SK-N-SH (cell line): ENCODE measurements around the gene SHISA4. TPM values are rescaled to one million over a fixed set of nuclear protein-coding genes. Genes with fewer than 3 reads are reported as not detected.
A peak's percentile ranks its signal among the peaks of the same experiment; 100 is the strongest.

Experiments used
- CTCF ChIA-PET: fragments of 300-600, 350-600 bp; formaldehyde crosslinking; extraction: SDS; loops from one replicate; lab custom pipeline; 2021; lab: Yijun Ruan, JAX
- POLR2A ChIA-PET: fragments of 350-600 bp; sonication (Branson Sonifier 250); formaldehyde crosslinking; extraction: SDS; loops from one replicate; lab custom pipeline; 2020; ENCODE audit warnings: antibody characterized with exemption, inconsistent platforms; lab: Yijun Ruan, JAX
- DNase-seq: peaks from one replicate; pipeline ENCODE4 v3.0.0; 2012
- H2AFZ ChIP-seq: fragments of 200-600 bp; sonication (generic); 2 replicates; pipeline ENCODE4 v1.8.1; 2016; ENCODE audit warnings: antibody characterized with exemption, mild to moderate bottlenecking, low read depth
- H3F3A ChIP-seq: fragments of 200-600 bp; sonication (generic); replicated peaks from 2 replicates; pipeline ENCODE3; 2016; ENCODE audit warnings: antibody characterized with exemption, mild to moderate bottlenecking; ENCODE audit not compliant: insufficient read depth
- H3K27ac ChIP-seq, 2 experiments: fragments of 200-500 bp in 1 of 2; fragments of 200-600 bp in 1 of 2; sonication (Bioruptor generic) in 1 of 2; sonication (generic), shearing (Covaris generic) in 1 of 2; 2 replicates each; pipeline versions ENCODE4 v1.5.1 to v1.6.1; 2014 to 2016; ENCODE audit warnings: low read depth in 2 of 2, inconsistent platforms in 1 of 2, low read length in 1 of 2, mild to moderate bottlenecking in 1 of 2, mixed read lengths in 1 of 2
- H3K27me3 ChIP-seq: fragments of 200-600 bp; sonication (generic), shearing (Covaris generic); 2 replicates; pipeline ENCODE4 v1.6.1; 2016; ENCODE audit warnings: mixed run types; ENCODE audit not compliant: insufficient read depth
- H3K36me3 ChIP-seq, 2 experiments: fragments of 200-500 bp in 1 of 2; fragments of 200-600 bp in 1 of 2; sonication (Bioruptor generic) in 1 of 2; sonication (generic) in 1 of 2; replicated peaks in 1 of 2; 2 replicates each; pipeline versions ENCODE3 to v1.5.1; 2014 to 2016; ENCODE audit warnings: low read length in 1 of 2, mild to moderate bottlenecking in 1 of 2; ENCODE audit not compliant: insufficient read depth in 2 of 2, control insufficient read depth in 1 of 2
- H3K4me1 ChIP-seq, 2 experiments: fragments of 200-500 bp in 1 of 2; fragments of 200-600 bp in 1 of 2; sonication (Bioruptor generic) in 1 of 2; sonication (generic), shearing (Covaris generic) in 1 of 2; 2 replicates each; pipeline versions ENCODE4 v1.5.1 to v1.6.1; 2014 to 2016; ENCODE audit warnings: low read depth in 1 of 2, low read length in 1 of 2, mixed run types in 1 of 2; ENCODE audit not compliant: insufficient read depth in 2 of 2, control insufficient read depth in 1 of 2
- H3K4me2 ChIP-seq: fragments of 200-600 bp; sonication (generic), shearing (Covaris generic); 2 replicates; pipeline ENCODE4 v1.6.1; 2017; ENCODE audit warnings: mixed run types
- H3K4me3 ChIP-seq, 2 experiments: fragments of 200-500 bp in 1 of 2; fragments of 200-600 bp in 1 of 2; sonication (Bioruptor generic) in 1 of 2; sonication (generic), shearing (Covaris generic) in 1 of 2; 2 replicates each; pipeline versions ENCODE4 v1.5.1 to v1.8.1; 2014 to 2016; ENCODE audit warnings: low read depth in 2 of 2, inconsistent platforms in 1 of 2, low read length in 1 of 2, mild to moderate bottlenecking in 1 of 2, mixed read lengths in 1 of 2, moderate library complexity in 1 of 2
- H3K79me2 ChIP-seq: fragments of 200-600 bp; sonication (generic); 2 replicates; pipeline ENCODE4 v1.8.1; 2017; ENCODE audit warnings: mild to moderate bottlenecking; ENCODE audit not compliant: insufficient read depth
- H3K9ac ChIP-seq: fragments of 200-600 bp; sonication (generic); 2 replicates; pipeline ENCODE4 v1.6.1; 2017; ENCODE audit warnings: mixed run types
- H3K9me2 ChIP-seq: fragments of 200-600 bp; sonication (generic); 2 replicates; pipeline ENCODE4 v1.6.1; 2017; ENCODE audit warnings: mixed run types
- H3K9me3 ChIP-seq: fragments of 200-600 bp; sonication (generic); 2 replicates; pipeline ENCODE4 v1.6.1; 2017; ENCODE audit warnings: mixed run types, mild to moderate bottlenecking, moderate library complexity
- H4K20me1 ChIP-seq: fragments of 200-600 bp; sonication (generic); 2 replicates; pipeline ENCODE4 v1.6.1; 2017; ENCODE audit warnings: mild to moderate bottlenecking, mixed run types; ENCODE audit not compliant: insufficient read depth
- CHD2 ChIP-seq: fragments of 150-350 bp; IDR thresholded peaks from 2 replicates; pipeline ENCODE4 v1.6.1; 2018; ENCODE audit warnings: low read length; ENCODE audit not compliant: partially characterized antibody
- EP300 ChIP-seq, 2 experiments: IDR thresholded peaks; 2 replicates each; pipeline versions ENCODE4 v1.4.0 to v1.6.1; 2012; ENCODE audit warnings: borderline replicate concordance in 1 of 2, low read depth in 1 of 2, low read length in 1 of 2
- EZH2phosphoT487 ChIP-seq: fragments of 200-600 bp; sonication (generic); IDR thresholded peaks from 2 replicates; pipeline ENCODE4 v1.6.1; 2017; ENCODE audit warnings: low read depth, mixed run types, mild to moderate bottlenecking, antibody characterized with exemption, moderate library complexity, borderline replicate concordance
- FOSL2 ChIP-seq: IDR thresholded peaks from 2 replicates; pipeline ENCODE4 v1.4.0; 2012; ENCODE audit warnings: low read depth, mild to moderate bottlenecking, moderate library complexity, borderline replicate concordance
- FOXM1 ChIP-seq: IDR thresholded peaks from 2 replicates; pipeline ENCODE4 v1.4.0; 2012; ENCODE audit warnings: low read depth, mild to moderate bottlenecking
- GABPA ChIP-seq: IDR thresholded peaks from 2 replicates; pipeline ENCODE4 v1.4.0; 2012; ENCODE audit warnings: low read depth, mild to moderate bottlenecking
- JUND ChIP-seq: IDR thresholded peaks from 2 replicates; pipeline ENCODE4 v1.4.0; 2012
- MXI1 ChIP-seq: IDR thresholded peaks from 2 replicates; pipeline ENCODE4 v1.6.1; 2012; ENCODE audit warnings: mild to moderate bottlenecking, low read depth, low read length, improper control_type of control experiment
- NRF1 ChIP-seq: IDR thresholded peaks from 2 replicates; pipeline ENCODE4 v1.6.1; 2012; ENCODE audit warnings: low read depth, mild to moderate bottlenecking, low read length
- PBX3 ChIP-seq: IDR thresholded peaks from 2 replicates; pipeline ENCODE4; 2012
- RCOR1 ChIP-seq: fragments of 150-350 bp; IDR thresholded peaks from 2 replicates; pipeline ENCODE4 v1.6.1; 2017; ENCODE audit warnings: antibody characterized with exemption, low read length
- REST ChIP-seq: IDR thresholded peaks from 2 replicates; pipeline ENCODE4 v1.6.1; 2012; ENCODE audit warnings: mild to moderate bottlenecking, low read depth, low read length, moderate library complexity
- RFX5 ChIP-seq: IDR thresholded peaks from 2 replicates; pipeline ENCODE4 v1.6.1; 2012; ENCODE audit warnings: mild to moderate bottlenecking, improper control_type of control experiment, low read length
- RXRA ChIP-seq: IDR thresholded peaks from 2 replicates; pipeline ENCODE4 v1.4.0; 2012; ENCODE audit warnings: low read depth, mild to moderate bottlenecking, borderline replicate concordance
- SIN3A ChIP-seq: IDR thresholded peaks from 2 replicates; pipeline ENCODE4 v1.6.1; 2012; ENCODE audit warnings: low read depth, mild to moderate bottlenecking, low read length, moderate library complexity, borderline replicate concordance
- TAF1 ChIP-seq: IDR thresholded peaks from 2 replicates; pipeline ENCODE4 v1.6.1; 2012; ENCODE audit warnings: low read depth, mild to moderate bottlenecking, low read length, moderate library complexity, borderline replicate concordance
- TCF12 ChIP-seq: IDR thresholded peaks from 2 replicates; pipeline ENCODE4 v1.4.0; 2012
- WGBS: methylation state at CpG from one replicate; pipeline ENCODE4 v1.1.6; 2017; ENCODE audit warnings: low lambda C conversion rate; 5-methylcytosine and 5-hydroxymethylcytosine counted together
- polyA plus RNA-seq, 3 experiments: library from polyadenylated mRNA; depleted of rRNA; stranded (reverse); fragments of >200 nt; gene quantifications; 2 replicates each; pipeline ENCODE4 v1.2.3, GENCODE V29; 2012

SHISA4 gene
- polyA plus RNA-seq, 1 of the 3 experiments (the other 2 are of a cell fraction) = 42.1 TPM

GRCh38 chr1:201933840-201934430 lies 45.2 kb downstream of the SHISA4 start (continued):
- TF ChIP-seq NRF1 = no peak
- TF ChIP-seq, all 33 proteins: peak for 0

GRCh38 chr1:201937624-201938213 lies 49.0 kb downstream of the SHISA4 start:
- no peak for DNase-seq
- 51% methylated on average over 5 of the region's 5 CpGs for WGBS
- Histone ChIP-seq H3K4me1 (no peaks in the 10 kb centered on the region; a peak in 1 of 4 replicates), H3K4me2 (0 out of 2 replicates have a peak overlapping the region, but pooled peaks have one; percentile 35), H3F3A (peaks cover 6% of the 10 kb centered on the region), H3K27me3 (no peaks in the 10 kb centered on the region), H3K9me3 (no peaks in the 10 kb centered on the region), H3K36me3 (no peaks in the 10 kb centered on the region), H3K4me3 (no peak overlapping the region), H4K20me1 (no peaks in the 10 kb centered on the region), H2AFZ (peak overlapping the region; percentile 75), H3K9ac (no peak overlapping the region), H3K79me2 (no peaks in the 10 kb centered on the region), H3K9me2 (no peaks in the 10 kb centered on the region), H3K27ac (peak overlapping the region in 1 of 2 experiments; percentile 52; a peak in 2 of 4 replicates)
- CTCF ChIA-PET = interaction anchor here (3.8 kb wide), 1 partner anchor 42 kb away, joined by 20 read pairs; no protein-coding TSS in a partner anchor
- TF ChIP-seq RXRA (no peak), FOSL2 (peak; percentile 56), JUND (peak; percentile 65), FOXM1 (no peak)
- POLR2A ChIA-PET = no interaction called here

GRCh38 chr1:201938440-201939035 lies 49.8 kb downstream of the SHISA4 start:
- peak overlapping the region in 1 of 2 experiments; percentile 52; a peak in 2 of 4 replicates for H3K27ac ChIP-seq
- 0 out of 2 replicates have a peak overlapping the region, but pooled peaks have one; percentile 35 for H3K4me2 ChIP-seq
- H3K4me3 ChIP-seq = no peak overlapping the region
- ChIA-PET CTCF (interaction anchor here (3.8 kb wide), 1 partner anchor 42 kb away, joined by 20 read pairs; no protein-coding TSS in a partner anchor), POLR2A (no interaction called here)
- H2AFZ ChIP-seq = peak overlapping the region; percentile 75; the same call in 1 of the 2 replicates
- no peaks in the 10 kb centered on the region; a peak in 1 of 4 replicates for H3K4me1 ChIP-seq
- WGBS = 82% methylated on average over 4 of the region's 4 CpGs
- H3K27me3 ChIP-seq = no peaks in the 10 kb centered on the region
- H3F3A ChIP-seq = peaks cover 6% of the 10 kb centered on the region
- no peaks in the 10 kb centered on the region for H3K9me3 ChIP-seq
- TF ChIP-seq GABPA (no peak), PBX3 (no peak), EP300 (IDR thresholded peaks at IDR 0.05; ENCODE audit: borderline replicate concordance in 1 of 2, low read depth in 1 of 2, low read length in 1 of 2) (no peak), MXI1 (no peak), REST (no peak), TCF12 (no peak), EZH2phosphoT487 (no peak), RCOR1 (no peak), SIN3A (no peak), CHD2 (no peak), TAF1 (no peak), RFX5 (no peak)
- no peak overlapping the region for H3K9ac ChIP-seq
- no peaks in the 10 kb centered on the region for H4K20me1 ChIP-seq
- H3K79me2 ChIP-seq = no peaks in the 10 kb centered on the region
- H3K36me3 ChIP-seq = no peaks in the 10 kb centered on the region
- H3K9me2 ChIP-seq = no peaks in the 10 kb centered on the region
- DNase-seq = no peak
